Hepatocyte (in vitro differentiated cells): ENCODE measurements around the gene ITGB3. TPM values are rescaled to one million over a fixed set of nuclear protein-coding genes. Genes with fewer than 3 reads are reported as not detected.

Experiments used
- DNase-seq: peaks from one replicate; pipeline ENCODE4 v3.0.0-alpha.2; 2016; ENCODE audit warnings: low spot score
- H2AFZ ChIP-seq: fragments of 200-600 bp; sonication (generic); 2 replicates; pipeline ENCODE4 v1.6.0; 2016; ENCODE audit warnings: antibody characterized with exemption, mild to moderate bottlenecking
- H3K27ac ChIP-seq: fragments of 200-600 bp; sonication (generic); 2 replicates; pipeline ENCODE4 v1.5.1; 2016; ENCODE audit warnings: mild to moderate bottlenecking
- H3K27me3 ChIP-seq: fragments of 200-600 bp; sonication (generic); 2 replicates; pipeline ENCODE4 v1.6.1; 2016
- H3K36me3 ChIP-seq: fragments of 200-600 bp; sonication (generic); replicated peaks from 2 replicates; pipeline ENCODE4 v1.5.1; 2016; ENCODE audit warnings: low read depth; ENCODE audit not compliant: insufficient read depth
- H3K4me1 ChIP-seq: fragments of 200-600 bp; sonication (generic); 2 replicates; pipeline ENCODE4 v1.5.1; 2016; ENCODE audit warnings: mild to moderate bottlenecking, moderate library complexity; ENCODE audit not compliant: insufficient read depth
- H3K4me2 ChIP-seq: fragments of 200-600 bp; sonication (generic); 2 replicates; pipeline ENCODE4 v1.6.0; 2016
- H3K4me3 ChIP-seq: fragments of 200-600 bp; sonication (generic); 2 replicates; pipeline ENCODE4 v1.5.1; 2016; ENCODE audit warnings: mild to moderate bottlenecking
- H3K79me2 ChIP-seq: fragments of 200-600 bp; sonication (generic); 2 replicates; pipeline ENCODE4 v1.6.0; 2017; ENCODE audit warnings: mild to moderate bottlenecking
- H3K9me2 ChIP-seq: fragments of 200-600 bp; sonication (generic); replicated peaks from 2 replicates; pipeline ENCODE4 v1.6.0; 2017; ENCODE audit warnings: mild to moderate bottlenecking; ENCODE audit not compliant: insufficient read depth
- H3K9me3 ChIP-seq: fragments of 200-600 bp; sonication (generic); 2 replicates; pipeline ENCODE4 v1.5.1; 2016; ENCODE audit warnings: low read depth, mild to moderate bottlenecking
- H4K20me1 ChIP-seq: fragments of 200-600 bp; sonication (generic); 2 replicates; pipeline ENCODE4 v1.6.0; 2016; ENCODE audit warnings: mild to moderate bottlenecking; ENCODE audit not compliant: insufficient read depth, poor library complexity, severe bottlenecking
- EZH2 ChIP-seq: fragments of 200-600 bp; sonication (generic); IDR thresholded peaks from 2 replicates; pipeline ENCODE4 v1.6.1; 2016; ENCODE audit warnings: antibody characterized with exemption, mild to moderate bottlenecking, borderline replicate concordance
- EZH2phosphoT487 ChIP-seq: fragments of 200-600 bp; sonication (generic); IDR thresholded peaks from one replicate; pipeline ENCODE4 v1.6.1; 2018; ENCODE audit warnings: antibody characterized with exemption, mild to moderate bottlenecking, low read depth, moderate library complexity; ENCODE audit not compliant: unreplicated experiment, severe bottlenecking
- WGBS: methylation state at CpG from one replicate; pipeline ENCODE4 v1.1.6; 2016; ENCODE audit warnings: low lambda C conversion rate; ENCODE audit errors: missing lambda C conversion rate; 5-methylcytosine and 5-hydroxymethylcytosine counted together
- polyA plus RNA-seq: library from polyadenylated mRNA; unstranded; fragments of >200 nt; fragmentation: Nextera tagmentation; extraction: Ambion mirVana; gene quantifications from 2 replicates; pipeline ENCODE4 v1.2.1, GENCODE V29; 2016
- total RNA-seq: library from RNA; depleted of rRNA; stranded (reverse); fragments of >200 nt; gene quantifications from 2 replicates; pipeline ENCODE4 v1.2.3, GENCODE V29; 2014
- TF ChIP-seq, protein P1 (sequence below): fragments of 200-600 bp; sonication (generic); IDR thresholded peaks from 2 replicates; pipeline ENCODE4 v1.5.1; 2016; ENCODE audit warnings: antibody characterized with exemption, mild to moderate bottlenecking; ENCODE audit not compliant: poor library complexity

ITGB3 gene
- total and polyA plus RNA-seq, 2 experiments from 2014 or later: 0.66 to 1.4 TPM

GRCh38 chr17:47320879-47321502, 67.4 kb downstream of the ITGB3 start:
- H4K20me1 ChIP-seq: no peaks in the 10 kb centered on the region
- H2AFZ ChIP-seq: no peak overlapping the region
- H3K79me2 ChIP-seq: no peaks in the 10 kb centered on the region
- H3K4me2 ChIP-seq: no peak overlapping the region
- no peaks in the 10 kb centered on the region for H3K9me2 ChIP-seq
- 90% methylated on average over 5 of the region's 5 CpGs for WGBS
- DNase-seq: no peak
- H3K27ac ChIP-seq: no peak overlapping the region
- peaks cover 3% of the 10 kb centered on the region for H3K4me1 ChIP-seq
- H3K36me3 ChIP-seq: no peaks in the 10 kb centered on the region
- H3K4me3 ChIP-seq: no peak overlapping the region
- H3K27me3 ChIP-seq: no peaks in the 10 kb centered on the region
- TF ChIP-seq EZH2phosphoT487 (no peak), EZH2 (no peak)
- TF ChIP-seq, protein P1, sequence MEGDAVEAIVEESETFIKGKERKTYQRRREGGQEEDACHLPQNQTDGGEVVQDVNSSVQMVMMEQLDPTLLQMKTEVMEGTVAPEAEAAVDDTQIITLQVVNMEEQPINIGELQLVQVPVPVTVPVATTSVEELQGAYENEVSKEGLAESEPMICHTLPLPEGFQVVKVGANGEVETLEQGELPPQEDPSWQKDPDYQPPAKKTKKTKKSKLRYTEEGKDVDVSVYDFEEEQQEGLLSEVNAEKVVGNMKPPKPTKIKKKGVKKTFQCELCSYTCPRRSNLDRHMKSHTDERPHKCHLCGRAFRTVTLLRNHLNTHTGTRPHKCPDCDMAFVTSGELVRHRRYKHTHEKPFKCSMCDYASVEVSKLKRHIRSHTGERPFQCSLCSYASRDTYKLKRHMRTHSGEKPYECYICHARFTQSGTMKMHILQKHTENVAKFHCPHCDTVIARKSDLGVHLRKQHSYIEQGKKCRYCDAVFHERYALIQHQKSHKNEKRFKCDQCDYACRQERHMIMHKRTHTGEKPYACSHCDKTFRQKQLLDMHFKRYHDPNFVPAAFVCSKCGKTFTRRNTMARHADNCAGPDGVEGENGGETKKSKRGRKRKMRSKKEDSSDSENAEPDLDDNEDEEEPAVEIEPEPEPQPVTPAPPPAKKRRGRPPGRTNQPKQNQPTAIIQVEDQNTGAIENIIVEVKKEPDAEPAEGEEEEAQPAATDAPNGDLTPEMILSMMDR: no peak
- H3K9me3 ChIP-seq: no peaks in the 10 kb centered on the region

DNA sequence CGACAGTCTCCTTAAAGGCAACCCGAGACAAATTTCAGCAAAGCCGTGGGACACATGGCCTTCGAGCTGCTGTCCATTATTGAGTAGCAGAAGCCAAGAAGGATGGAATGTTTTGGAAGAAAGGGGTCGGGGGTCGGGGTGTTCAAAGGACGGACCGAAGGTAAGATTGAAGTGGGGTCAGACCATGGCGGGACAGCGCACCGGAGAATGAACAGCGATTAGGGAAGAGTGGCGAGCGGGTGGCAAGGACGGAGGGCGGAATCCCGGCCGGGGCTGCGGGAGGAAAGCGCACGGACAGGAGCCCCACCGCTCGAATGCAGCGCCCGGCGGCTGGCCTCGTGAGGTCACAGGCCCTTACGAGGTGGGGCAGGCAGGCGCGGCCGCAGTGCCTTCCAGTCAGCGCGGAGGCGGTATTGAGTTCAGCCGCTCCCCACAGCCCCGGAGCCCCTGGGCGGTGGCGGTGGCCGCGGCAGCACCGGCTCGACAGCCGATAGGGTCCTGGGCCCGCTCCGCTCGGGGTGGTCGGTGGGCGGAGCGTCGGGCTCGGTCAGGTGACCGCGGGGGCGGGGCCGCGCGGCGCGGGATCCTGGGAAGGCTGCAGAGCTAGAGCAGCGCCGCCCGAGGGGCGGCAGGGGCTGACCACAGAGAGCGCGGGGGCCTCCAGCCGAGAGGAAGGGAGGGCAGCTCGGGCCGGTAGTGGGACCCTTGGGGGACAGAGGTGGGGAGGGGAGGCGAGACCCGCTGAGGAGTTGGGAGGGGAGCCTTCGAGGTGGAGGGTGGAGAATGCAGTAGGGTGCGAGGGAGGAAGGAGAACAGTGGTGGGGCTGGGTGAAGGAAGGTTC, 70.0 kb downstream of the ITGB3 start, which contains the start of gene EFCAB13:
Gene EFCAB13, plus strand, starts transcription at position 574 of the 842 bp plus-strand sequence. CDS start 4,399 bp downstream, outside the sequence.
- Histone ChIP-seq H3K27ac (peak within 1 kb of the TSS; percentile 86), H2AFZ (peak within 1 kb of the TSS; percentile 91), H3K4me2 (peak within 1 kb of the TSS; percentile 85), H3K9me2 (no peaks in the 10 kb centered on the region), H3K4me3 (peak within 1 kb of the TSS; percentile 52), H3K4me1 (peaks cover 3% of the 10 kb centered on the region), H3K79me2 (no peaks in the 10 kb centered on the region), H4K20me1 (no peaks in the 10 kb centered on the region), H3K9me3 (no peaks in the 10 kb centered on the region), H3K36me3 (no peaks in the 10 kb centered on the region), H3K27me3 (no peaks in the 10 kb centered on the region)
- DNase-seq: peak; percentile 95
- WGBS: 3% methylated on average over 50 of the region's 72 CpGs
- no peak for TF ChIP-seq EZH2phosphoT487
- TF ChIP-seq, protein P1: peak; percentile 11

DNA sequence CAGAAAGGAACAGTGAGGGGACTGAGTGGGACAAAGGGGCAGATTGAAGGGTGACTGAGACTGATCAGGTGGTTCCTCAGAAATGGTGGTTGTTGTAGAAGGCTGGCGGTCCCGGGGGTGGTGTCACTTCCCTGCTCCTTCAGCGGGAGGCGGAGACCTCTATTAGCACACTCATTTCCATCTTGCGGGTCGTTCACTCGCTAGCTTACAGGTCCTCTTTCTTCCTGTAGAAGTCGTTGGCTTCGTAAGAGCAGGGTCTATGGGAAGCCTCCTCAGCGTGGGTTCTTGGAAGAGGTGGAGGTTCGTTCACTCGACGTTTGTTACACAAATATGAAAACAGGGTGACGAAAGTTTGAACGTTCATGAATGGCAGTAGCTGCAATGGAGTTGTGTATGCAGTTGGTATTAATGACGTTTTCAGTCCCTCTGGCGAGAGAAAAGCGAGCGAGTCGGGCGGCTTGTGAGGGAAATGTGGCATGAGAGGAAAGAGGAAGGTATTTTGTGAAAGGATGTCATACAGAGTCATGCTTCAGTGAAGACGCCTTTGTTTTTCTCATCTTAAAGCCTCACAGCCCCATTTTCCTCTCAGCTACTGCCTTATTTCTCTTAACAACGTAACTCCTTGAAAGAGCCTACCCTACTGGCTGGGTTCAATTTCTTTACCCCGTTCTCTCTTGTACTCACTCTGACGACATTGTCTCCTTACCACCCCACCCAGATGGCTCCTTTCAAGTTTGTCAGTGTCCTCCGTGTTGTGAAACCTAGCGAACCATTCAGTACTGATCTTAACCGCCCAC, 70.8 kb downstream of the ITGB3 start:
- Histone ChIP-seq H3K9me2 (no peaks in the 10 kb centered on the region), H2AFZ (peak overlapping the region; percentile 91), H3K4me1 (peaks cover 3% of the 10 kb centered on the region), H3K36me3 (no peaks in the 10 kb centered on the region), H3K27me3 (no peaks in the 10 kb centered on the region), H3K4me2 (peak overlapping the region; percentile 85), H3K27ac (peak overlapping the region; percentile 86), H3K79me2 (no peaks in the 10 kb centered on the region), H3K9me3 (no peaks in the 10 kb centered on the region), H4K20me1 (no peaks in the 10 kb centered on the region), H3K4me3 (peak overlapping the region; percentile 52)
- no peak for TF ChIP-seq EZH2
- TF ChIP-seq, protein P1: no peak
- no peak for TF ChIP-seq EZH2phosphoT487
- peak; percentile 55 for DNase-seq
- WGBS: 54% methylated on average over 28 of the region's 28 CpGs
